Type B pancreatic cell (in vitro differentiated cells): Measurements from ENCODE around the gene PPM1J. TPM values are rescaled to one million over a fixed set of nuclear protein-coding genes. Genes with fewer than 3 reads are reported as not detected.
"Not testable (repeated sequence)": the region's sequence is repeated elsewhere in the genome, so short reads cannot be mapped to it uniquely, and the experiment has no call there.

Experiments used
- DNase-seq: peaks from one replicate; pipeline ENCODE4 v3.0.0; 2021; ENCODE audit warnings: mixed read lengths; ENCODE audit not compliant: unreplicated experiment; ENCODE audit errors: extremely low spot score
- H3K27ac Mint-ChIP-seq: 2 replicates; pipeline ENCODE4 v1.8.0; 2021; ENCODE audit warnings: mild to moderate bottlenecking, mixed read lengths
- H3K27me3 Mint-ChIP-seq: 2 replicates; pipeline ENCODE4 v1.8.0; 2021; ENCODE audit warnings: mixed read lengths
- H3K36me3 Mint-ChIP-seq: 2 replicates; pipeline ENCODE4 v1.8.0; 2021; ENCODE audit warnings: mixed read lengths
- H3K4me1 Mint-ChIP-seq: one replicate; pipeline ENCODE4 v1.8.0; 2021; ENCODE audit warnings: mixed read lengths; ENCODE audit not compliant: unreplicated experiment
- H3K4me3 Mint-ChIP-seq: 2 replicates; pipeline ENCODE4 v1.8.0; 2021; ENCODE audit warnings: mild to moderate bottlenecking, mixed read lengths
- H3K9me3 Mint-ChIP-seq: 2 replicates; pipeline ENCODE4 v1.8.0; 2021; ENCODE audit warnings: mixed read lengths
- total RNA-seq: library from RNA; stranded (reverse); gene quantifications from 2 replicates; pipeline ENCODE4 v1.2.1, GENCODE V29; 2021; ENCODE audit warnings: low replicate concordance
- TF ChIP-seq, protein P1 (sequence below): fragments of 200-600 bp; sonication (generic); conservative IDR thresholded peaks from 2 replicates; pipeline ENCODE4 v1.5.0; 2021; ENCODE audit warnings: antibody characterized with exemption, mild to moderate bottlenecking

PPM1J gene
- total RNA-seq, 1 donor from 2014 or later: 2.5 TPM

DNA sequence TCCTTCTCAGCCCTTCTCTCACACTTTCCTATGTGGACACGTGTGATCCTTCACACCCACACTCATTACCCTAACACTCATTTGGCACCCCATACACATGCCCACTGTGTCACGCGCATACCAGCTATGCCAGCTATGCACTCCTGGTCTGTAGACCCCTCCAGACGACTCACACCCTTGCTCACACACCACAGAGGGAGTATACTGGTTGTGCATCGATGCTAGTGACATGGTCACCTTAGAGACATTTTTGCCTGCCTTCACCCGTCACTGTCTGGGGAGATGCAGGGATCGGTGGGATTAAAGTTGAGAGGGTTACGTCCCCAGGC is 8.3 kb upstream of the PPM1J start:
- H3K27me3 Mint-ChIP-seq: peaks cover 26% of the 10 kb centered on the region
- peak overlapping the region; percentile 59 for H3K4me3 Mint-ChIP-seq

DNA sequence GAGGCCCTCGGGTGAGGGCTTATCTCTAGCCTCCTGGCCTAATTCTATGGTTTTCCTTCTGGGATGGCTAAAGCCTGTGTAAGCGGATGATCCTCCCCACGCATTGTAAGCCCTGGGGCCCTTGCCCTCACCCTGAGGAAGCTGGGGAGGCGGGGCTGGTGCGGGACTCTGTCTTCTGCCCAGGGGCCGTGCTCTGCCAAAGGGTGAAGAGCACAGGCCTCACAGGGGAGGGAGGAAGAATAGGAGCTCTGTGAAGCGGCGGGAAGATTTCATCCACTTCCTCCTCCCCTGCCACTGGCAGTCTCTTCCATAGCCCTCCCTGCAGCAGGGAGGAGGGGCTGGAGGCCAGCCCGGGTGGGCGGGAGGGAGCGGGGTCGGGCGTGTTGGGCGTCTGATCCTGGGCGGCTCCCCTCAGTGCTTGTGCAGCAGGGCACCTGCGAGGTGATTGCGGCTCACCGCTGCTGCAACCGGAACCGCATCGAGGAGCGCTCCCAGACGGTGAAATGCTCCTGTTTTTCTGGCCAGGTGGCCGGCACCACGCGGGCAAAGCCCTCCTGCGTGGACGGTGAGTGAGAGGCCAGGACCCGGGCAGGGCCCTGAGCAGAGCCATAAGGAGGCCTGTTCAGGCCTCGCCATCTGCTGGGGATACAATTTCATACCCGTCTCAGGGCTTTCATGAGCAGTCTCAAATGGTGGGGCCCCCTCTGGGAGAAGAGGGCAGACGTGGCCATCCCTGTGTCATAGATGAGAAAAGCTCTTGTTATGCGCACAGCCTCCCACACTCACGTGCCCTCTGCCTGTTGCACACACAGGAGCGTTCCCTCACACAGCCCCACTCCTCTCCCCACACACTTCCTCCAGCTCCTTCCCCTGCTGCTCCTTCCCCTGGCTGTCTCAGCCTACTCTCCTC is 7.7 kb upstream of the PPM1J start:
- TF ChIP-seq, protein P1, sequence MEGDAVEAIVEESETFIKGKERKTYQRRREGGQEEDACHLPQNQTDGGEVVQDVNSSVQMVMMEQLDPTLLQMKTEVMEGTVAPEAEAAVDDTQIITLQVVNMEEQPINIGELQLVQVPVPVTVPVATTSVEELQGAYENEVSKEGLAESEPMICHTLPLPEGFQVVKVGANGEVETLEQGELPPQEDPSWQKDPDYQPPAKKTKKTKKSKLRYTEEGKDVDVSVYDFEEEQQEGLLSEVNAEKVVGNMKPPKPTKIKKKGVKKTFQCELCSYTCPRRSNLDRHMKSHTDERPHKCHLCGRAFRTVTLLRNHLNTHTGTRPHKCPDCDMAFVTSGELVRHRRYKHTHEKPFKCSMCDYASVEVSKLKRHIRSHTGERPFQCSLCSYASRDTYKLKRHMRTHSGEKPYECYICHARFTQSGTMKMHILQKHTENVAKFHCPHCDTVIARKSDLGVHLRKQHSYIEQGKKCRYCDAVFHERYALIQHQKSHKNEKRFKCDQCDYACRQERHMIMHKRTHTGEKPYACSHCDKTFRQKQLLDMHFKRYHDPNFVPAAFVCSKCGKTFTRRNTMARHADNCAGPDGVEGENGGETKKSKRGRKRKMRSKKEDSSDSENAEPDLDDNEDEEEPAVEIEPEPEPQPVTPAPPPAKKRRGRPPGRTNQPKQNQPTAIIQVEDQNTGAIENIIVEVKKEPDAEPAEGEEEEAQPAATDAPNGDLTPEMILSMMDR: peak; percentile 15
- Mint-ChIP-seq H3K27ac (peak overlapping the region; percentile 83), H3K27me3 (peaks cover 27% of the 10 kb centered on the region), H3K9me3 (no peaks in the 10 kb centered on the region), H3K4me3 (peak overlapping the region; percentile 78), H3K4me1 (peaks cover 21% of the 10 kb centered on the region), H3K36me3 (no peaks in the 10 kb centered on the region)
- no peak for DNase-seq

More for the DNA sequence above, 8.3 kb upstream of the PPM1J start:
- DNase-seq: no peak
- H3K9me3 Mint-ChIP-seq: no peaks in the 10 kb centered on the region
- peak overlapping the region; percentile 63 for H3K27ac Mint-ChIP-seq
- H3K4me1 Mint-ChIP-seq: peaks cover 21% of the 10 kb centered on the region
- no peaks in the 10 kb centered on the region for H3K36me3 Mint-ChIP-seq
- TF ChIP-seq, protein P1: no peak

DNA sequence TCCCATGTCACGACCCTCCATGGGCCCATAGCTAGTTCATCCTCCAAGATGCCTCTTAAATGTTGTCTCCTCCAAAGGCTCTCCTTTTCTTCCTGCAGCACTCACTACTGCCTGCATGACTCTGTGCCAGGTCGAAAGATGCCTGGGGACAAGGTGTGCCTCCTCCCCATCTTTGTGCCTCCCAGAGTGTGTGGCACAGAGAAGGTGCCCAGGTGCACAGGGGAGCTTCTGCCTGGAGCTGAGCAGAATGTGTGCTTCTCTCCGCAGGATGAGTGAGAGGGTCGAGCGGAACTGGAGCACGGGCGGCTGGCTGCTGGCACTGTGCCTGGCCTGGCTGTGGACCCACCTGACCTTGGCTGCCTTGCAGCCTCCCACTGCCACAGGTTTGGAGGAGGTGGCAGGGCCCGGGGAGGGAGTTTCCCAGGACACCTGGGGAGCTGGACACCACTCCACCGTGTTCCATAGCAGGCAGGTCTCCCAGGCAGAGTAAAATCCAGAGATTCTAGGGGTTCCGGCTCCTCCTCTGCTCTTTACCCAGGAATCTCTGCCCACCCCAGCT is 6.9 kb upstream of the PPM1J start:
- peaks cover 21% of the 10 kb centered on the region for H3K4me1 Mint-ChIP-seq
- TF ChIP-seq, protein P1: no peak
- peaks cover 27% of the 10 kb centered on the region for H3K27me3 Mint-ChIP-seq
- H3K27ac Mint-ChIP-seq: no peak overlapping the region
- no peaks in the 10 kb centered on the region for H3K36me3 Mint-ChIP-seq
- no peaks in the 10 kb centered on the region for H3K9me3 Mint-ChIP-seq
- no peak for DNase-seq
- no peak overlapping the region for H3K4me3 Mint-ChIP-seq

DNA sequence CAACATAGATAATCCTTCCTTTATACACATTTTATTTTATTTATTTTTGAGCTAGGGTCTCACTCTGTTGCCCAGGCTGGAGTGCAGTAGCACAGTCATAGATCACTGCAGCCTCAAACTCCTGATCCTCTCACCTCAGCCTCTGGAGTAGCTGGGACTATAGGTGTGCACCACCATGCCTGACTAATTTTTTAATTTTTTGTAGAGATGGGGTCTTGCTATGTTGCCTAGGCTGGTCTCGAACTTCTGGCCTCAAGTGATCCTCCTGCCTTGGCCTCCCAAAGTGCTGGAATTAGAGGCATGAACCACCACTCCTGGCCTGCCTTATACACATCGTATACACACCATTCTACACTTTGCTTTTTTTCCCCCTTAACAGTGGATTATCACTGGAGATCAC is 6.2 kb upstream of the PPM1J start:
- H3K9me3 Mint-ChIP-seq, H3K36me3 Mint-ChIP-seq, H3K27ac Mint-ChIP-seq, H3K4me3 Mint-ChIP-seq, DNase-seq: not testable (repeated sequence)
- peaks cover 33% of the 10 kb centered on the region for H3K27me3 Mint-ChIP-seq
- H3K4me1 Mint-ChIP-seq: peaks cover 21% of the 10 kb centered on the region

DNA sequence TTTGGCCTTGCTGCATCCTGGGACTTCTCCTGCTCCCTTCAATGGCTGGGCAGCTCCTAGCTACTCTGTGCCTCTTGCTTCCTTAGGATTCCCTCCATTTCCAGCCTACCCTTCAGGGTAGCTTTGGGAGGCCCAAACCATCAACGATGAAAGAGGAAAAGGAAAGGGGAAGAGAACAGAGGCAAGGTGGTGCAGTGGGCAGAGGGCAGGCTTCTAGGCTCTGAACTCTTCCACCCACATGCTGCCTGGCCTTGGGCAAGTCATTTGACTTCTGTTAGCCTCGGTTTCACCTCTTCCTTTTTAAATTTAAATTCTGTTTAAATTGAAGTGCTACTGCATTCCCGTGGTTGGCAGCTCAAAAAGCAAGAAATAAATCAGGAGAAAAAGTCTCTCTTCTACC is 5.7 kb upstream of the PPM1J start:
- H3K4me3 Mint-ChIP-seq: no peak overlapping the region
- DNase-seq: no peak
- H3K27ac Mint-ChIP-seq: no peak overlapping the region
- H3K27me3 Mint-ChIP-seq: peaks cover 34% of the 10 kb centered on the region
- H3K36me3 Mint-ChIP-seq: no peaks in the 10 kb centered on the region
- peaks cover 25% of the 10 kb centered on the region for H3K4me1 Mint-ChIP-seq
- H3K9me3 Mint-ChIP-seq: no peaks in the 10 kb centered on the region
- TF ChIP-seq, protein P1: no peak

DNA sequence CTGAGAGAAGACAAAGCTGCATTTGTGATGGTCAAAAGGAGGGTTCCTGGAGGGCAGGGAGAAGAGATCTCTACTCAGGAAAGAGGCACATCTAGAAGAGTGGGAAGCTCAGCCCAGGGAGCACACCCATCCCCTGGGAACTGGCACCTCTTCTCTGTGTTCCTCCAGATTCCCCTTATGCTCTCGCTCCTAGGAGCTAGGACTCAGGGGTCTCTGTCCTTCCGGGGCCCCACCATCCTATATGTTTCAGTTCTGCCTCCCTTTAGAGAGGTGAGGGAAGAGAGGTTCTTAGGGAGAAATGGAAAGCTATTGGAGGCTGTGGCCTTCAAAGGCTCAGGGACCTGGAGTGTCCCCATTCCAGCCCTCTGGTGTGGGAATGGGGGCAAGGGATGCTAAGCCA is 4.6 kb upstream of the PPM1J start:
- no peaks in the 10 kb centered on the region for H3K9me3 Mint-ChIP-seq
- peaks cover 34% of the 10 kb centered on the region for H3K27me3 Mint-ChIP-seq
- H3K4me3 Mint-ChIP-seq: no peak overlapping the region
- H3K4me1 Mint-ChIP-seq: peaks cover 26% of the 10 kb centered on the region
- H3K27ac Mint-ChIP-seq: no peak overlapping the region
- H3K36me3 Mint-ChIP-seq: no peaks in the 10 kb centered on the region
- no peak for DNase-seq
- TF ChIP-seq, protein P1: no peak
